IMR-90 (cell line): ENCODE results near the gene EXOC6B. TPM values are rescaled to one million over a fixed set of nuclear protein-coding genes. Genes with fewer than 3 reads are reported as not detected.

ENCODE experiments used
- ATAC-seq: fragments of 200-7000 bp; cut with Tn5 transposase; 2 replicates; pipeline ENCODE4 v1.9.1; 2020; ENCODE audit warnings: low read depth, mild to moderate bottlenecking, moderate library complexity
- BruUV-seq: library from RNA; stranded (reverse); fragments of 400-500 nt; replicated peaks from 2 replicates; lab custom pipeline; 2021; lab: Mats Ljungman, UMichigan
- CTCF ChIA-PET: fragments of 300-600 bp; formaldehyde crosslinking; extraction: SDS; loops from one replicate; lab custom pipeline; 2021; ENCODE audit warnings: antibody characterized with exemption; lab: Yijun Ruan, JAX
- POLR2A ChIA-PET: fragments of 300-600 bp; sonication (Branson Sonifier 250); formaldehyde crosslinking; loops from one replicate; lab custom pipeline; 2022; ENCODE audit warnings: antibody characterized with exemption; ENCODE audit not compliant: unreplicated experiment; lab: Charles Lee
- DNase-seq: peaks from one replicate; pipeline ENCODE4 v3.0.0; 2013
- H2AFZ ChIP-seq: replicated peaks from 2 replicates; pipeline ENCODE3; 2013; ENCODE audit warnings: low read length, mild to moderate bottlenecking; ENCODE audit not compliant: poor library complexity
- H2AK5ac ChIP-seq: 2 replicates; pipeline ENCODE4 v1.6.1; 2013; ENCODE audit warnings: low read depth, low read length, inconsistent platforms
- H2AK9ac ChIP-seq: replicated peaks from 2 replicates; pipeline ENCODE3; 2013; ENCODE audit warnings: mild to moderate bottlenecking, low read depth, low read length, moderate library complexity; ENCODE audit not compliant: poor library complexity
- H2BK120ac ChIP-seq: 2 replicates; pipeline ENCODE4 v1.6.1; 2013; ENCODE audit warnings: low read depth, low read length, inconsistent platforms
- H2BK15ac ChIP-seq: 3 replicates; pipeline ENCODE4 v1.6.1; 2013; ENCODE audit warnings: low read depth, low read length, inconsistent platforms
- H2BK20ac ChIP-seq: 2 replicates; pipeline ENCODE4 v1.6.1; 2013; ENCODE audit warnings: low read depth, mild to moderate bottlenecking, inconsistent platforms, low read length, moderate library complexity
- H2BK5ac ChIP-seq: 2 replicates; pipeline ENCODE4 v1.6.1; 2013; ENCODE audit warnings: mild to moderate bottlenecking, low read depth, low read length, inconsistent platforms; ENCODE audit not compliant: poor library complexity, severe bottlenecking
- H3K14ac ChIP-seq: replicated peaks from 2 replicates; pipeline ENCODE4 v1.6.1; 2013; ENCODE audit warnings: low read depth, low read length, inconsistent platforms
- H3K18ac ChIP-seq: 2 replicates; pipeline ENCODE4 v1.6.1; 2013; ENCODE audit warnings: low read depth, low read length, control low read depth
- H3K23ac ChIP-seq: 2 replicates; pipeline ENCODE4 v1.6.1; 2013; ENCODE audit warnings: low read depth, low read length, inconsistent platforms
- H3K27ac ChIP-seq: 2 replicates; pipeline ENCODE4 v1.5.1; 2013; ENCODE audit warnings: mild to moderate bottlenecking, control low read depth, low read length; ENCODE audit not compliant: insufficient read depth
- H3K27me3 ChIP-seq: 2 replicates; pipeline ENCODE4 v1.6.1; 2013; ENCODE audit warnings: low read length; ENCODE audit not compliant: control insufficient read depth, insufficient read depth
- H3K36me3 ChIP-seq: 2 replicates; pipeline ENCODE4 v1.6.1; 2013; ENCODE audit warnings: low read length, mixed read lengths; ENCODE audit not compliant: control insufficient read depth, insufficient read depth
- H3K4ac ChIP-seq: 2 replicates; pipeline ENCODE4 v1.6.1; 2013; ENCODE audit warnings: low read depth, low read length, inconsistent platforms
- H3K4me1 ChIP-seq: 2 replicates; pipeline ENCODE4 v1.6.1; 2013; ENCODE audit warnings: low read length, mixed read lengths; ENCODE audit not compliant: control insufficient read depth, insufficient read depth
- H3K4me2 ChIP-seq: 2 replicates; pipeline ENCODE4 v1.6.1; 2013; ENCODE audit warnings: low read depth, mild to moderate bottlenecking, control low read depth, low read length, moderate library complexity
- H3K4me3 ChIP-seq: 2 replicates; pipeline ENCODE4 v1.5.1; 2013; ENCODE audit warnings: low read depth, mild to moderate bottlenecking, control low read depth, low read length, moderate library complexity; ENCODE audit not compliant: insufficient read depth
- H3K56ac ChIP-seq: 2 replicates; pipeline ENCODE4 v1.6.1; 2013; ENCODE audit warnings: low read length, inconsistent platforms; ENCODE audit not compliant: insufficient read depth; ENCODE audit errors: extremely low read depth
- H3K79me1 ChIP-seq, 2 experiments: 2 replicates each; pipeline ENCODE4 v1.6.1; 2013; ENCODE audit warnings: low read length in 2 of 2, inconsistent platforms in 1 of 2, low read depth in 1 of 2
- H3K9ac ChIP-seq: 2 replicates; pipeline ENCODE4 v1.6.1; 2013; ENCODE audit warnings: low read depth, low read length, control low read depth
- H3K9me1 ChIP-seq: 2 replicates; pipeline ENCODE4 v1.6.1; 2013; ENCODE audit warnings: low read length, inconsistent platforms; ENCODE audit not compliant: insufficient read depth
- H3K9me3 ChIP-seq: 2 replicates; pipeline ENCODE4 v1.6.1; 2013; ENCODE audit warnings: low read length; ENCODE audit not compliant: control insufficient read depth, insufficient read depth
- H4K20me1 ChIP-seq: 2 replicates; pipeline ENCODE4 v1.6.1; 2013; ENCODE audit warnings: low read length, inconsistent platforms; ENCODE audit not compliant: insufficient read depth
- H4K5ac ChIP-seq: 2 replicates; pipeline ENCODE4 v1.6.1; 2013; ENCODE audit warnings: mild to moderate bottlenecking, low read depth, low read length, control low read depth
- H4K8ac ChIP-seq, 2 experiments: 2 replicates each; pipeline ENCODE4 v1.6.1; 2013; ENCODE audit warnings: low read depth in 2 of 2, low read length in 2 of 2, control low read depth in 1 of 2, inconsistent platforms in 1 of 2
- H4K91ac ChIP-seq: 2 replicates; pipeline ENCODE4 v1.6.1; 2013; ENCODE audit warnings: low read depth, low read length, inconsistent platforms; ENCODE audit not compliant: insufficient read depth
- BHLHE40 ChIP-seq: fragments of 150-350 bp; IDR thresholded peaks from 2 replicates; pipeline ENCODE4 v1.6.1; 2016; ENCODE audit warnings: mild to moderate bottlenecking, low read depth, low read length
- CEBPB ChIP-seq: IDR thresholded peaks from 2 replicates; pipeline ENCODE4 v1.6.1; 2012; ENCODE audit warnings: low read depth, low read length, improper control_type of control experiment
- CHD1 ChIP-seq: IDR thresholded peaks from 2 replicates; pipeline ENCODE4 v1.6.1; 2012; ENCODE audit warnings: low read depth, low read length, improper control_type of control experiment
- FOS ChIP-seq: fragments of 150-350 bp; IDR thresholded peaks from 2 replicates; pipeline ENCODE4 v1.6.1; 2016; ENCODE audit warnings: low read depth, low read length
- MAFK ChIP-seq: IDR thresholded peaks from 2 replicates; pipeline ENCODE4 v1.6.1; 2012; ENCODE audit warnings: low read depth, low read length, improper control_type of control experiment
- MAZ ChIP-seq: IDR thresholded peaks from 2 replicates; pipeline ENCODE4 v1.6.1; 2012; ENCODE audit warnings: low read depth, mild to moderate bottlenecking, low read length, improper control_type of control experiment, moderate library complexity, borderline replicate concordance
- MXI1 ChIP-seq: IDR thresholded peaks from 2 replicates; pipeline ENCODE4 v1.6.1; 2012; ENCODE audit warnings: low read depth, mild to moderate bottlenecking, low read length, moderate library complexity, borderline replicate concordance
- NFE2L2 ChIP-seq: fragments of 150-350 bp; IDR thresholded peaks from 2 replicates; pipeline ENCODE4 v1.6.1; 2016; ENCODE audit warnings: low read depth, mild to moderate bottlenecking, low read length
- POLR2A ChIP-seq: IDR thresholded peaks from 2 replicates; pipeline ENCODE4 v1.6.1; 2012; ENCODE audit warnings: mild to moderate bottlenecking, low read depth, low read length
- RAD21 ChIP-seq: IDR thresholded peaks from 2 replicates; pipeline ENCODE4 v1.6.1; 2012; ENCODE audit warnings: low read length, improper control_type of control experiment
- RCOR1 ChIP-seq: IDR thresholded peaks from 2 replicates; pipeline ENCODE4 v1.6.1; 2012; ENCODE audit warnings: mild to moderate bottlenecking, low read length, improper control_type of control experiment; ENCODE audit not compliant: insufficient replicate concordance
- RFX5 ChIP-seq: IDR thresholded peaks from 2 replicates; pipeline ENCODE4 v1.8.0; 2012; ENCODE audit warnings: low read depth, mild to moderate bottlenecking, low read length, moderate library complexity
- SMC3 ChIP-seq: fragments of 150-350 bp; IDR thresholded peaks from 2 replicates; pipeline ENCODE4 v1.6.1; 2016; ENCODE audit warnings: low read depth, mild to moderate bottlenecking, antibody characterized with exemption, low read length, moderate library complexity
- WGBS, 2 experiments: methylation state at CpG; one replicate each; pipeline versions ENCODE4 v1.1.5 to v1.1.7; 2013; ENCODE audit warnings: missing lambda C conversion rate in 2 of 2; ENCODE audit not compliant: insufficient read length in 1 of 2; ENCODE audit errors: extremely low coverage in 2 of 2; 5-methylcytosine and 5-hydroxymethylcytosine counted together
- dilution Hi-C: fragments of 300-500 bp; cut with HindIII; formaldehyde crosslinking; loops from one replicate; pipeline ENCODE4 v1.14.3; 2018; ENCODE audit warnings: low sequenced_read_pairs; ENCODE audit not compliant: unreplicated experiment
- in situ Hi-C: fragments of 300-500 bp; cut with MboI; formaldehyde crosslinking; loops from 3 replicates; pipeline ENCODE4 v1.14.3; 2019; ENCODE audit warnings: low sequenced_read_pairs, inconsistent platforms, mixed read lengths
- intact Hi-C: fragments of 100-400 bp; cut with micrococcal nuclease; formaldehyde crosslinking; loops from 2 replicates; pipeline ENCODE4 v1.10.0; 2022
- polyA plus RNA-seq, 3 experiments: library from polyadenylated mRNA; depleted of rRNA; stranded (reverse); fragments of >200 nt; gene quantifications; 2 replicates each; pipeline ENCODE4 v1.2.3, GENCODE V29; 2012; ENCODE audit warnings: low replicate concordance in 1 of 3
- total RNA-seq: library from RNA; depleted of rRNA; stranded (reverse); fragments of >200 nt; gene quantifications from 2 replicates; pipeline ENCODE4 v1.2.3, GENCODE V29; 2012
- TF ChIP-seq, protein P1 (sequence below): conservative IDR thresholded peaks from 2 replicates; pipeline ENCODE4 v1.5.1; 2012; ENCODE audit warnings: mild to moderate bottlenecking, low read depth, low read length, improper control_type of control experiment
- TF ChIP-seq, protein P2 (sequence below): fragments of 150-350 bp; IDR thresholded peaks from 2 replicates; pipeline ENCODE4 v1.6.1; 2017; ENCODE audit warnings: mild to moderate bottlenecking, antibody characterized with exemption, low read length, low read depth
- TF ChIP-seq, protein P3 (sequence below): fragments of 150-350 bp; IDR thresholded peaks from 2 replicates; pipeline ENCODE4 v1.6.1; 2016; ENCODE audit warnings: low read depth, mild to moderate bottlenecking, low read length, moderate library complexity, borderline replicate concordance

Gene EXOC6B
- total and polyA plus RNA-seq, 2 of the 4 experiments (the other 2 are of a cell fraction): 10.2 to 29.4 TPM

DNA sequence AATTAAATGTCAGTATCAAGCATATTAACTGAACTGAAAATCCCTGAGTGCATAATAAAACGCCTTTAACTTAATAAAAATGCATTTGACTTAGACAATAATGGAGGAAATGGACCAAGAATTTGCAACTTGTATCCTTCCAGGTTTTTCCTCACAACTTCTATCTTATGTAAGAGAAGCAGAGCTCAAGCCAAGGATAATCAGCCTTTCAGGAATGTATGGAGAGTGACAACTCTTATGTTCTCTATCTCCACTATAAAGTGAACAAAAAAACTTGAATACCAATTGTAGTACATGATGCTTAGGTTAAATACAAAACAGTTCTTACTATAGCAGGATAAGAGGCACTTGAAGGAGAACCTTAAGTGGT lies 613.4 kb downstream of the EXOC6B start:
- no peak overlapping the region for H3K4me2 ChIP-seq
- dilution Hi-C loops: no loop called here

More for the DNA sequence above, 613.4 kb downstream of the EXOC6B start:
- H2BK5ac ChIP-seq: no peak overlapping the region
- no peak overlapping the region for H3K18ac ChIP-seq
- ChIA-PET POLR2A (no interaction called here), CTCF (interaction anchor here (1.4 kb wide), 1 partner anchor 10 kb away, joined by 3 read pairs; no protein-coding TSS in a partner anchor)
- H2AK5ac ChIP-seq: no peak overlapping the region
- no peak for ATAC-seq
- H3K27ac ChIP-seq: no peak overlapping the region
- no peak overlapping the region for H3K9ac ChIP-seq
- no peak overlapping the region for H4K8ac ChIP-seq
- intact Hi-C loops: no loop called here
- peaks cover 0 to 4% of the 10 kb centered on the region in 2 experiments; a peak in 1 of 4 replicates for H3K79me1 ChIP-seq
- no peak overlapping the region for H3K4ac ChIP-seq
- no peaks in the 10 kb centered on the region for H3K36me3 ChIP-seq
- no peaks in the 10 kb centered on the region for H3K27me3 ChIP-seq
- H4K5ac ChIP-seq: no peak overlapping the region
- no peak overlapping the region for H3K4me3 ChIP-seq
- WGBS, 2 experiments: no CpG with 5 or more reads among the region's 1 CpG
- no peak overlapping the region for H2BK20ac ChIP-seq
- H4K91ac ChIP-seq: no peak overlapping the region
- TF ChIP-seq, protein P1, sequence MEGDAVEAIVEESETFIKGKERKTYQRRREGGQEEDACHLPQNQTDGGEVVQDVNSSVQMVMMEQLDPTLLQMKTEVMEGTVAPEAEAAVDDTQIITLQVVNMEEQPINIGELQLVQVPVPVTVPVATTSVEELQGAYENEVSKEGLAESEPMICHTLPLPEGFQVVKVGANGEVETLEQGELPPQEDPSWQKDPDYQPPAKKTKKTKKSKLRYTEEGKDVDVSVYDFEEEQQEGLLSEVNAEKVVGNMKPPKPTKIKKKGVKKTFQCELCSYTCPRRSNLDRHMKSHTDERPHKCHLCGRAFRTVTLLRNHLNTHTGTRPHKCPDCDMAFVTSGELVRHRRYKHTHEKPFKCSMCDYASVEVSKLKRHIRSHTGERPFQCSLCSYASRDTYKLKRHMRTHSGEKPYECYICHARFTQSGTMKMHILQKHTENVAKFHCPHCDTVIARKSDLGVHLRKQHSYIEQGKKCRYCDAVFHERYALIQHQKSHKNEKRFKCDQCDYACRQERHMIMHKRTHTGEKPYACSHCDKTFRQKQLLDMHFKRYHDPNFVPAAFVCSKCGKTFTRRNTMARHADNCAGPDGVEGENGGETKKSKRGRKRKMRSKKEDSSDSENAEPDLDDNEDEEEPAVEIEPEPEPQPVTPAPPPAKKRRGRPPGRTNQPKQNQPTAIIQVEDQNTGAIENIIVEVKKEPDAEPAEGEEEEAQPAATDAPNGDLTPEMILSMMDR: no peak
- TF ChIP-seq RCOR1: no peak
- TF ChIP-seq CEBPB: no peak
- no peak for TF ChIP-seq FOS
- TF ChIP-seq NFE2L2: no peak
- TF ChIP-seq BHLHE40: no peak
- no peak for TF ChIP-seq SMC3
- TF ChIP-seq, protein P2, sequence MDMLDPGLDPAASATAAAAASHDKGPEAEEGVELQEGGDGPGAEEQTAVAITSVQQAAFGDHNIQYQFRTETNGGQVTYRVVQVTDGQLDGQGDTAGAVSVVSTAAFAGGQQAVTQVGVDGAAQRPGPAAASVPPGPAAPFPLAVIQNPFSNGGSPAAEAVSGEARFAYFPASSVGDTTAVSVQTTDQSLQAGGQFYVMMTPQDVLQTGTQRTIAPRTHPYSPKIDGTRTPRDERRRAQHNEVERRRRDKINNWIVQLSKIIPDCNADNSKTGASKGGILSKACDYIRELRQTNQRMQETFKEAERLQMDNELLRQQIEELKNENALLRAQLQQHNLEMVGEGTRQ: no peak
- no peak for TF ChIP-seq POLR2A
- no peak for TF ChIP-seq RFX5
- TF ChIP-seq RAD21: no peak
- TF ChIP-seq MXI1: no peak
- no peak for TF ChIP-seq CHD1
- TF ChIP-seq, protein P3, sequence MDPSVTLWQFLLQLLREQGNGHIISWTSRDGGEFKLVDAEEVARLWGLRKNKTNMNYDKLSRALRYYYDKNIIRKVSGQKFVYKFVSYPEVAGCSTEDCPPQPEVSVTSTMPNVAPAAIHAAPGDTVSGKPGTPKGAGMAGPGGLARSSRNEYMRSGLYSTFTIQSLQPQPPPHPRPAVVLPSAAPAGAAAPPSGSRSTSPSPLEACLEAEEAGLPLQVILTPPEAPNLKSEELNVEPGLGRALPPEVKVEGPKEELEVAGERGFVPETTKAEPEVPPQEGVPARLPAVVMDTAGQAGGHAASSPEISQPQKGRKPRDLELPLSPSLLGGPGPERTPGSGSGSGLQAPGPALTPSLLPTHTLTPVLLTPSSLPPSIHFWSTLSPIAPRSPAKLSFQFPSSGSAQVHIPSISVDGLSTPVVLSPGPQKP: no peak
- no peak for TF ChIP-seq MAZ
- TF ChIP-seq MAFK: no peak
- no peak overlapping the region for H3K23ac ChIP-seq
- H3K56ac ChIP-seq: no peak overlapping the region
- H2AK9ac ChIP-seq: no peak overlapping the region
- no peak overlapping the region for H3K14ac ChIP-seq
- H2AFZ ChIP-seq: no peak overlapping the region
- no peak for DNase-seq
- H2BK120ac ChIP-seq: no peak overlapping the region
- in situ Hi-C loops: no loop called here
- H4K20me1 ChIP-seq: no peaks in the 10 kb centered on the region
- peaks cover 7% of the 10 kb centered on the region for H3K4me1 ChIP-seq
- H2BK15ac ChIP-seq: no peak overlapping the region
- no TSS peak for BruUV-seq
- H3K9me1 ChIP-seq: peaks cover 7% of the 10 kb centered on the region; the same call in 1 of the 2 replicates
- H3K9me3 ChIP-seq: no peaks in the 10 kb centered on the region
